Hepatic stellate cell (primary cell): Measurements from ENCODE around the gene BCL6B.
"Not testable (repeated sequence)": the region's sequence is repeated elsewhere in the genome, so short reads cannot be mapped to it uniquely, and the experiment has no call there.

Source experiments
- DNase-seq: peaks from one replicate; pipeline ENCODE4 v3.0.0; 2011; ENCODE audit warnings: low spot score

The BCL6B gene, protein sequence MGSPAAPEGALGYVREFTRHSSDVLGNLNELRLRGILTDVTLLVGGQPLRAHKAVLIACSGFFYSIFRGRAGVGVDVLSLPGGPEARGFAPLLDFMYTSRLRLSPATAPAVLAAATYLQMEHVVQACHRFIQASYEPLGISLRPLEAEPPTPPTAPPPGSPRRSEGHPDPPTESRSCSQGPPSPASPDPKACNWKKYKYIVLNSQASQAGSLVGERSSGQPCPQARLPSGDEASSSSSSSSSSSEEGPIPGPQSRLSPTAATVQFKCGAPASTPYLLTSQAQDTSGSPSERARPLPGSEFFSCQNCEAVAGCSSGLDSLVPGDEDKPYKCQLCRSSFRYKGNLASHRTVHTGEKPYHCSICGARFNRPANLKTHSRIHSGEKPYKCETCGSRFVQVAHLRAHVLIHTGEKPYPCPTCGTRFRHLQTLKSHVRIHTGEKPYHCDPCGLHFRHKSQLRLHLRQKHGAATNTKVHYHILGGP

DNA sequence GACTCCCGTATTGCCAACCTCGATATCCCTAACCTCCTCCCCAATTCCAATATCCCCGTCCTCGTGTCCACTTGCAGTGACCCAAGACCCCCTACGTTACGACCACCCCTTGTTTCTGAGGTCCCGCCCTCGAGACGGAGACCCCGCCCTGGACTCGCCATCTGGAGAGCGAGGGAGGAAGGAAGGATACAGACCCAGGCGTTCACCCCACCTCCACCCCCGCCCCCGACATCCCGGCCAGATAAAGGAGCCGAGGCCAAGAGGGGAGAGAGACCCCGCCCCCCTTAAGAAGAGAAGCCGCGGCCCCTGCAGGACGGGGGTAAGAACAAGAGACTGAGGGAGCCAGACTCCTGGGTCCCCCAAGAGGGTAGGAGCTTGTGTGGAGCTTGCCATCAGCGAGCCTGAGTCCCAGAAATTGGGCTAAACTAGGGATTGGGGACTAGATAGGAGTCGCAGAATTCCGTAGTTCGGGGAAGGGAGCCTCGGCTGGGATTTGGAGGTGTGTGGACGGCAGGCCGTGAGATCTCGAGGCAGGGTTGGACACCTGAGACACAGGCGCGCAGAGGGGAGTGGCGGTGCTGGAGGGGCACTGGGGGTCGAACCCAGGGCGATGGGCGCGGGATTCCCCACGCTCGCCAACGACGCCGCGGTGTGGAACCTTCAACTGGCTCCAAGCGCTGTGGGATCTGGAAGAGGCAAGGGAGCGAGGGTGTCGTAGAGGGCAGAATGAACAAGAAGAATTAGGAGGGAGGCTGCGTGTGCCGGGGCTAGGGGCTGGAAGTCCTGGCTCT lies at the start of gene BCL6B:
TSS of gene BCL6B (plus strand) at position 270 of the 791 bp plus-strand sequence. CDS start 622 bp downstream, outside the sequence.
- no peak for DNase-seq

DNA sequence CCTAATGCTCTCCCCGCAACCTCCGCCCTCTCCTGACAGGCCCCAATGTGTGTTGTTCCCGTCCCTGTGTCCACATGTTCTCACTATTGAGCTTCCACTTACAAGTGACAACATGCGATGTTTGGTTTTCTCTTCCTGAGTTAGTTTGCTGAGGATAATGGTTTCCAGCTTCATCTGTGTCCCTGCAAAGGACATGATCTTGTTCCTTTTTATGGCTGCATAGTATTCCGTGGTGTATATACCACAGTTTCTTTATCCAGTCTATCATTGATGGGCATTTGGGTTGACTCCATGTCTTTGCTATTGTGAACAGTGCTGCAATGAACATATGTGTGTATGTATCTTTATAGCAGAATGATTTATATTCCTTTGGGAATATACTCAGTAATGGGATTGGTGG lies 43.4 kb upstream of the BCL6B start:
- not testable (repeated sequence) for DNase-seq

DNA sequence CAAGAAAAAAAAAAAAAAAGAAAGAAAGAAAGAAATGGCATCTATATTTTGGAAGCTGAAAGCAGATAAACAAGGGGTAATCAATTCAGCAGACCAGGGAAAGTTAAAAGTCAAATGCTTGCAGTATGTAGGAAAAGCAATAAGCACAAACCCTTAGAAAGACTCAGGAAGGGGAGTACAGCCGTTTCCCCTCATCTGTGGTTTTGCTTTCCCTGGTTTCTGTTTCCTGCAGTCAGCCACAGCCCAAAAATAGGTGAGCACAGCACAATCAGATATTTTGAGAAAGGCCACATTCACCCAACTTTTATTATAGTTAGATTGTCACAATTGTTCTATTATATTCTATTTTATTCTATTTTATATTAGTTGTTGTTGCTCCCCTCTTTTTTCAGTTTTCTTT lies 41.4 kb upstream of the BCL6B start:
- DNase-seq = no peak

- no peak for DNase-seq
Measured at GRCh38 chr17:6985266-6985665, 37.6 kb upstream of the BCL6B start.

DNA sequence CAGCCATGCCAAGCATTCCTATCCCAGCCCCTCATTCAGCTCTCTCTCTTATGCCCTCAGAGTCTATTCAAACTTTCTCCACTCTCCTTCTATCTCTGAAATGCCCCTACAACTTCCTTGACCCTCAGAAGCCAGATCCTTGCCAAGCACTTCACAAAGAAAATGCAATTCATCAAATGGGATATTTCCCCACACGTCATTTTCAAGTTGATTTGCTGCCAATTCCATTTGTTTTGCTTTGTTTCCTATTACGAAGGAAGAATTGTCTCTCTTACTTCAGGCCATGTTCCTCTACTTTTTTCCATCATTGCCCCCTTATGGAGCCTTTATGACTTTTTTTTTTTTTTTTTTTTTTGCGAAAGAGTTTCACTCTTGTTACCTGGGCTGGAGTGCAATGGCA lies 36.2 kb upstream of the BCL6B start:
- DNase-seq = no peak

DNA sequence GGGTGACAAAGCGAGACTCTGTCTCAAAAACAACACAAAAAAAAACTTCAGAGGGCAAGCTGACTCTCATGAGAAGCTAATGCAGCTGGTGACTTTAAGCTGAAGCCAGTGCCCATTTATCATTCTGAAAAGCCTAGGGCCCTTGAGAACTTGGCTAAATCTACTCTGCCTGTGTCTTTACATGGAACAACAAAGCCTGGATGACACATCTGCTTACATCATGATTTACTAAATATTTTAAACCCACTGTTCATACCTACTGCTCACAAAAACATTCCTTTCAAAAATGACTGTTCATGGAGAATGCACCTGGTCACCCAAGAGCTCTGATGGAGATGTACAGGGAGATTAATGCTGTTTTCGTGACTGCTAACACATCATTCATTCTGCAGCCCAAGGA lies 33.1 kb upstream of the BCL6B start:
- no peak for DNase-seq

- DNase-seq = not testable (repeated sequence)
Measured at GRCh38 chr17:6993613-6994056, 29.2 kb upstream of the BCL6B start.

GRCh38 chr17:6994118-6994598 lies 28.7 kb upstream of the BCL6B start:
- DNase-seq = no peak

- no peak for DNase-seq
Measured at GRCh38 chr17:6994666-6995256, 28.1 kb upstream of the BCL6B start.

DNA sequence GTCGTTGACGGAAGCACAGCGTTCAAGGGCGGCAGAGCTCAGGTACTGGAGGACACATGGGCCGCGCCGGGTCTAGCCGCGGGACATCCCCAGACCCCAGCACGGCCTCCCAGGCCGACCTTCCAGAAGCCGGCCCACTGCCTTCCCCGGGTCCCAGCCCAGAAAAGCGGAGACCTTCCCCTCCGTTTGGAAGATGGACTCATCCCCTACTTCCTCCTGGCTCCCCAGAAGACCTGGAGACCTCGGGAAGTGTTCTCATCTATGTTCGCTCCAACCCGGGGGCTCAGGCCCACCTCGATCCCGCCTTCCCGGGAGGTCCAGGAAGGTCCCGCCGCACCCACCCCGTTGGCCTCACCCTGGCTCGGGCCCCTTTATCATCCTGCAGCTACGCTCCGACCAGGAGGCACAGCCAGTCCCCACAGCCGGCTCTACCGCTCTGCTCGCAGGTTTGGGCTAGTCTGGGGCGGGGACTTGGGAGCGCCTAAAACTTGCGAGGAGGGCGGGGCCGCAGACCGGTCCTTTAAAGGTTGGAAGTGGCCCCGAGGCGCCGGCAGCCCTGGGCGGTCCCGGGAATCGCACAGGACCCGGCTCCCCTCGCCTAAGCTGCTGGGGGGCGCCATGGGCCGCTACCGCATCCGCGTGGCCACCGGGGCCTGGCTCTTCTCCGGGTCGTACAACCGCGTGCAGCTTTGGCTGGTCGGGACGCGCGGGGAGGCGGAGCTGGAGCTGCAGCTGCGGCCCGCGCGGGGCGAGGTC lies 27.2 kb upstream of the BCL6B start, which contains the start of gene ALOX12:
TSS of gene ALOX12 (plus strand) at position 550 of the 756 bp plus-strand sequence. CDS start at position 619, 69 bp downstream.
- no peak for DNase-seq

GRCh38 chr17:6996256-6997011 lies 26.4 kb upstream of the BCL6B start:
- no peak for DNase-seq

- no peak for DNase-seq
Measured at GRCh38 chr17:6997171-6997570, 25.7 kb upstream of the BCL6B start.

DNA sequence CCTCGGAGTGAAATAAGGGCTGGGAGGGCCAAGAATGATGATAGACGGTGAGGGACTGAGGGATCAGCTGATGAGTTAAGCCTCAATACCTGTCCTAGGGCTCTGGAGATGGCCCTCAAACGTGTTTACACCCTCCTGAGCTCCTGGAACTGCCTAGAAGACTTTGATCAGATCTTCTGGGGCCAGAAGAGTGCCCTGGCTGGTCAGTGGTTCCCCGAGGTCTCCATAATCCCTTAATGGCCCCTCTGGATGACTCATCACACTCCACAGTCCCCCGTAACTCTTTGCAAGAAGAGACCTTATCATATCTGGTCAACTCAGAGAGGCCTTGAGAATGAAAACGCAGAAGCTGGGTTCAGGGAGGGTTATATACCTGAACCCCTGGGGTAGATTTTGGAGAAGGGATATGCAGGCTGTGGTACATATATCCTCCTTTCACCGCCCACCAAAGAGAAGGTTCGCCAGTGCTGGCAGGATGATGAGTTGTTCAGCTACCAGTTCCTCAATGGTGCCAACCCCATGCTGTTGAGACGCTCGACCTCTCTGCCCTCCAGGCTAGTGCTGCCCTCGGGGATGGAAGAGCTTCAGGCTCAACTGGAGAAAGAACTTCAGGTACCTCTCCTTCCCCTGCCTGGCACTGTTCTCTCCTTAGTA lies 23.9 kb upstream of the BCL6B start:
- no peak for DNase-seq

DNA sequence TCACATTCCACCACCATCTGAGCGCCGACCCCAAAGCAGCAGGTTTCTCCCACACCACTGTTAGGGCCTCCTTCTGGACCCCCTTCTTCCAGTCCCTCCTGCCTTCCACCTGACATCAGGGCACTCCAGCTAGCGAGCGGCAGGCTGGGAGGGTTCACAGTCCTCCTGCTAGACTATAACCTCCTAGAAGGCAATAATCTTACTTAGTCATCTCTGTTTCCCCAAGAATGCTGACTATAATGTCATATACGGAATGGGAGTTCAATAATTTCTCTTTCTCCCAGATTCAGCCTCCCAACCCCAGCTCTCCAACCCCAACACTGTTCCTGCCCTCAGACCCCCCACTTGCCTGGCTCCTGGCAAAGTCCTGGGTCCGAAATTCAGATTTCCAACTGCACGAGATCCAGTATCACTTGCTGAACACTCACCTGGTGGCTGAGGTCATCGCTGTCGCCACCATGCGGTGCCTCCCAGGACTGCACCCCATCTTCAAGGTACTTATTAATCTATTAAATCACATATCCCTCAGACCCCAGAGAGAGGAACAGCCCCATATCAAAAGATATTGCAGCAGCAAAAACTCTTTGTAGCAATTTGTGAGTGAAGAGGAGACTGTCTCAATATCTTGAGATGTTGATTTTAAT lies 21.4 kb upstream of the BCL6B start:
- no peak for DNase-seq

GRCh38 chr17:7002288-7003047 lies 20.4 kb upstream of the BCL6B start:
- no peak for DNase-seq

- DNase-seq = no peak
Measured at GRCh38 chr17:7003745-7004144, 19.1 kb upstream of the BCL6B start.

- DNase-seq = no peak
Measured at GRCh38 chr17:7004398-7005253, 18.2 kb upstream of the BCL6B start.

- no peak for DNase-seq
Measured at GRCh38 chr17:7005716-7006115, 17.1 kb upstream of the BCL6B start.
